ENCODE results near the gene CNNM4. TPM values are rescaled to one million over a fixed set of nuclear protein-coding genes. Genes with fewer than 3 reads are reported as not detected.

CNNM4 gene
- total RNA-seq, 1 donor from 2014 or later: 5.8 TPM

DNA sequence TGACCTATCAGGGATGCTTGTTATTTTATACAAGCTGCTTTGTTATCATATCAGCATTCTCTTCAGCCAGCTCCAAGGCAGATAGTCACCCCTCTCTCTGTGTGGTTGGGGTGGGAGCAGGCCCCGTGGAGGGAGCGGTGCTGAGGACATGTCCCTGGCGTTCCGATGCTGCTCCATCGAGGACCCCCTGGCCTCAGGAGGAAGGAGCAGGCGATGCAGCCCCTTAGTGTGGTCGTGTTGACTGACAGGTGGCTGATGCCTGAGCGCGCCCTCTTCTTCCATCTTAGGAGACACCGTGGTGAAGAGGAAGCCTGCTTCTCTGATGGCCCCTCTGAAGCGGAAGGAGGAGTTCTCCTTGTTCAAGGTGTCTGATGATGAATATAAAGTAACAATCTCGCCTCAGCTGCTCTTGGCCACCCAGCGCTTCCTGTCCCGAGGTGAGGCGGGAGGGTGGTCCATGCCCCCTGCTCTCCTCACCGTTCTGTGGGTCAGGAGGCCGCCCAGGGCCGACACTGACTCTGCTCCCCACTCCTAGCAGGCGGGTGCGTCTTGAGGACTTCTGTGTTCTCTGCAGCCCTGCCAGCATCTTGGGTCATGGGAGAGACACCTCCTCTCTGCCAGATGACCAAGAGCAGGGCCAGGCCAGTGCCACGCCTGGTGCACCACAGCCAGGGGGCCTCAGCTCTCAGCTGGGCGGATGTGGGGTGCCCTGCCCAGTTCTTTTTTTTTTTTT, 66.0 kb downstream of the CNNM4 start:
- Histone ChIP-seq H3K4me3 (ENCODE audit: insufficient read depth, low read depth, low read length) (no peak overlapping the region), H3K9ac (ENCODE audit: low read length) (no peak overlapping the region), H3K27ac (ENCODE audit: low read depth, low read length) (no peak overlapping the region), H3K9me3 (ENCODE audit: insufficient read depth, low read depth, low read length) (no peaks in the 10 kb centered on the region), H3K27me3 (ENCODE audit: insufficient read depth, low read length) (no peaks in the 10 kb centered on the region), H2AFZ (ENCODE audit: low read depth, low read length) (no peak overlapping the region), H3K4me2 (ENCODE audit: low read length) (no peak overlapping the region), H3K4me1 (ENCODE audit: insufficient read depth, low read length) (peaks cover 3% of the 10 kb centered on the region), H4K20me1 (ENCODE audit: insufficient read depth, low read length) (peaks cover 22% of the 10 kb centered on the region), H3K36me3 (ENCODE audit: insufficient read depth, low read length) (no peaks in the 10 kb centered on the region), H3K79me2 (ENCODE audit: insufficient read depth, low read length) (peaks cover 3% of the 10 kb centered on the region)
- DNase-seq (ENCODE audit: low read depth) (no peak), FAIRE-seq (no peak)
- Mint-ChIP-seq H3K36me3 (ENCODE audit: low read depth, unreplicated experiment) (peaks cover 8% of the 10 kb centered on the region), H3K27ac (ENCODE audit: unreplicated experiment) (no peak overlapping the region), H3K27me3 (ENCODE audit: low read depth, unreplicated experiment) (peaks cover 3% of the 10 kb centered on the region), H3K9me3 (ENCODE audit: unreplicated experiment) (no peaks in the 10 kb centered on the region), H3K4me1 (ENCODE audit: low read depth, unreplicated experiment) (peaks cover 4% of the 10 kb centered on the region), H3K4me3 (ENCODE audit: unreplicated experiment) (no peak overlapping the region)
- TF ChIP-seq, protein P1, sequence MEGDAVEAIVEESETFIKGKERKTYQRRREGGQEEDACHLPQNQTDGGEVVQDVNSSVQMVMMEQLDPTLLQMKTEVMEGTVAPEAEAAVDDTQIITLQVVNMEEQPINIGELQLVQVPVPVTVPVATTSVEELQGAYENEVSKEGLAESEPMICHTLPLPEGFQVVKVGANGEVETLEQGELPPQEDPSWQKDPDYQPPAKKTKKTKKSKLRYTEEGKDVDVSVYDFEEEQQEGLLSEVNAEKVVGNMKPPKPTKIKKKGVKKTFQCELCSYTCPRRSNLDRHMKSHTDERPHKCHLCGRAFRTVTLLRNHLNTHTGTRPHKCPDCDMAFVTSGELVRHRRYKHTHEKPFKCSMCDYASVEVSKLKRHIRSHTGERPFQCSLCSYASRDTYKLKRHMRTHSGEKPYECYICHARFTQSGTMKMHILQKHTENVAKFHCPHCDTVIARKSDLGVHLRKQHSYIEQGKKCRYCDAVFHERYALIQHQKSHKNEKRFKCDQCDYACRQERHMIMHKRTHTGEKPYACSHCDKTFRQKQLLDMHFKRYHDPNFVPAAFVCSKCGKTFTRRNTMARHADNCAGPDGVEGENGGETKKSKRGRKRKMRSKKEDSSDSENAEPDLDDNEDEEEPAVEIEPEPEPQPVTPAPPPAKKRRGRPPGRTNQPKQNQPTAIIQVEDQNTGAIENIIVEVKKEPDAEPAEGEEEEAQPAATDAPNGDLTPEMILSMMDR (IDR thresholded peaks at IDR 0.05; ENCODE audit: insufficient read depth, low read depth, low read length): no peak
- no peak for TF ChIP-seq EZH2 (IDR thresholded peaks at IDR 0.05; ENCODE audit: insufficient read depth, low read length)

DNA sequence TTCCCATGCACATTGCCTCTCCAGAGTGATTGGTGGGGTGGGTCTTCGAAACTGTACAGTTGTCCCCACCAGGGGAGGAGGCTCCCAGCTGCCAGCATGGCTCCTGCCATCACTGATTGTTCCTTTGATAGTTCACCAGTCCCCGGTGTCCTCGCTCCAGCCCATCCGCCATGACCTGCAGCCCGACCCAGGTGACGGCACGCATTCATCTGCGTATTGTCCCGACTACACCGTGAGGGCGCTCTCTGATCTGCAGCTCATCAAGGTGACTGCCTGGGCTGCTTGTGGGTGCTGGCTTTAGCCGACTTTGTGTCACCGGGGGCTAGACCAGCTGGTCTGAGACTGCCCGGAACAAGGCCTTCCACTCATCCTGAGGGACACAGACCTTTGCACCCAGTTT, 67.7 kb downstream of the CNNM4 start:
- DNase-seq (ENCODE audit: low read depth) (no peak), FAIRE-seq (no peak)
- Mint-ChIP-seq H3K4me1 (ENCODE audit: low read depth, unreplicated experiment) (peaks cover 10% of the 10 kb centered on the region), H3K27ac (ENCODE audit: unreplicated experiment) (no peak overlapping the region), H3K36me3 (ENCODE audit: low read depth, unreplicated experiment) (peaks cover 8% of the 10 kb centered on the region), H3K27me3 (ENCODE audit: low read depth, unreplicated experiment) (no peaks in the 10 kb centered on the region), H3K9me3 (ENCODE audit: unreplicated experiment) (no peaks in the 10 kb centered on the region), H3K4me3 (ENCODE audit: unreplicated experiment) (no peak overlapping the region)
- Histone ChIP-seq H3K9me3 (ENCODE audit: insufficient read depth, low read depth, low read length) (no peaks in the 10 kb centered on the region), H3K36me3 (ENCODE audit: insufficient read depth, low read length) (no peaks in the 10 kb centered on the region), H3K4me3 (ENCODE audit: insufficient read depth, low read depth, low read length) (no peak overlapping the region), H3K79me2 (ENCODE audit: insufficient read depth, low read length) (no peaks in the 10 kb centered on the region), H2AFZ (ENCODE audit: low read depth, low read length) (no peak overlapping the region), H3K4me2 (ENCODE audit: low read length) (no peak overlapping the region), H3K27ac (ENCODE audit: low read depth, low read length) (no peak overlapping the region), H4K20me1 (ENCODE audit: insufficient read depth, low read length) (peaks cover 15% of the 10 kb centered on the region), H3K9ac (ENCODE audit: low read length) (no peak overlapping the region), H3K4me1 (ENCODE audit: insufficient read depth, low read length) (peaks cover 7% of the 10 kb centered on the region), H3K27me3 (ENCODE audit: insufficient read depth, low read length) (no peaks in the 10 kb centered on the region)
- TF ChIP-seq, protein P1 (IDR thresholded peaks at IDR 0.05; ENCODE audit: insufficient read depth, low read depth, low read length): no peak
- no peak for TF ChIP-seq EZH2 (IDR thresholded peaks at IDR 0.05; ENCODE audit: insufficient read depth, low read length)

DNA sequence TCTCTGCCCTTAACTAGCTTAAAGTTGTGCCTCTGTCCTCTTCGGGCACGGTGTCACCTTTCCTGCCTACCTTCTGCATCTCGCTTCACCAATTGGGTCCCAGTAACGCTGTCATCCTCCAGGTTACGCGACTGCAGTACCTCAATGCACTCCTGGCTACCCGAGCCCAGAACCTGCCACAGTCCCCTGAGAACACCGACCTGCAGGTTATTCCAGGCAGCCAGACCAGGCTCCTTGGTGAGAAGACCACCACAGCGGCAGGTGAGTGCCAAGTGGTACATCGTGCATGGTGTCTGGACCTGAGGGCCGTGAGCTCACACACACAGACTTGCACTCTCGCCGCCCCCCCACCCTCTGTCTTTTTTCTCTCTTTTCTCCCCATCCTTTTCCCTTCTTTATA, 68.2 kb downstream of the CNNM4 start:
- Mint-ChIP-seq H3K36me3 (ENCODE audit: low read depth, unreplicated experiment) (peaks cover 8% of the 10 kb centered on the region), H3K27me3 (ENCODE audit: low read depth, unreplicated experiment) (no peaks in the 10 kb centered on the region)
- FAIRE-seq: no peak

More for the DNA sequence above, 68.2 kb downstream of the CNNM4 start:
- Histone ChIP-seq H3K4me3 (ENCODE audit: insufficient read depth, low read depth, low read length) (no peak overlapping the region), H3K4me1 (ENCODE audit: insufficient read depth, low read length) (peaks cover 7% of the 10 kb centered on the region), H4K20me1 (ENCODE audit: insufficient read depth, low read length) (peaks cover 11% of the 10 kb centered on the region), H3K9me3 (ENCODE audit: insufficient read depth, low read depth, low read length) (no peaks in the 10 kb centered on the region), H3K79me2 (ENCODE audit: insufficient read depth, low read length) (no peaks in the 10 kb centered on the region), H3K36me3 (ENCODE audit: insufficient read depth, low read length) (no peaks in the 10 kb centered on the region), H3K9ac (ENCODE audit: low read length) (no peak overlapping the region), H2AFZ (ENCODE audit: low read depth, low read length) (no peak overlapping the region), H3K27ac (ENCODE audit: low read depth, low read length) (no peak overlapping the region), H3K27me3 (ENCODE audit: insufficient read depth, low read length) (no peaks in the 10 kb centered on the region), H3K4me2 (ENCODE audit: low read length) (no peak overlapping the region)
- Mint-ChIP-seq H3K4me1 (ENCODE audit: low read depth, unreplicated experiment) (peaks cover 12% of the 10 kb centered on the region), H3K27ac (ENCODE audit: unreplicated experiment) (no peak overlapping the region), H3K4me3 (ENCODE audit: unreplicated experiment) (no peak overlapping the region), H3K9me3 (ENCODE audit: unreplicated experiment) (no peaks in the 10 kb centered on the region)
- no peak for DNase-seq (ENCODE audit: low read depth)
- TF ChIP-seq EZH2 (IDR thresholded peaks at IDR 0.05; ENCODE audit: insufficient read depth, low read length): no peak
- TF ChIP-seq, protein P1 (IDR thresholded peaks at IDR 0.05; ENCODE audit: insufficient read depth, low read depth, low read length): no peak
